BJ (cell line): ENCODE data around the gene PIP. TPM values are rescaled to one million over a fixed set of nuclear protein-coding genes. Genes with fewer than 3 reads are reported as not detected.
"Not testable (repeated sequence)": the region's sequence is repeated elsewhere in the genome, so short reads cannot be mapped to it uniquely, and the experiment has no call there.

ENCODE experiments used
- CTCF ChIA-PET: fragments of 350-600 bp; formaldehyde crosslinking; extraction: SDS; loops from one replicate; lab custom pipeline; 2021; ENCODE audit warnings: antibody characterized with exemption, inconsistent platforms; lab: Yijun Ruan, JAX
- POLR2A ChIA-PET: fragments of 300-600 bp; sonication (Branson Sonifier 250); formaldehyde crosslinking; extraction: SDS; loops from one replicate; lab custom pipeline; 2021; ENCODE audit warnings: antibody characterized with exemption; lab: Charles Lee
- DNase-seq: peaks from one replicate; pipeline ENCODE4 v3.0.0-alpha.2; 2011; ENCODE audit warnings: low read depth
- H3K27me3 ChIP-seq: 2 replicates; pipeline ENCODE4 v1.6.0; 2011; ENCODE audit warnings: low read length; ENCODE audit not compliant: control insufficient read depth, insufficient read depth
- H3K36me3 ChIP-seq: 2 replicates; pipeline ENCODE4 v1.5.1; 2011; ENCODE audit warnings: low read length; ENCODE audit not compliant: control insufficient read depth, insufficient read depth
- H3K4me3 ChIP-seq: 2 replicates; pipeline ENCODE4 v1.5.1; 2011; ENCODE audit warnings: low read depth, mild to moderate bottlenecking, control low read depth, low read length
- polyA plus RNA-seq: library from polyadenylated mRNA; depleted of rRNA; stranded (reverse); fragments of >200 nt; gene quantifications from 2 replicates; pipeline ENCODE4 v1.2.3, GENCODE V29; 2011
- TF ChIP-seq, protein P1 (sequence below): IDR thresholded peaks from 2 replicates; pipeline ENCODE4 v1.5.1; 2011; ENCODE audit warnings: low read depth, mild to moderate bottlenecking, control low read depth, inconsistent platforms, low read length, moderate library complexity; ENCODE audit not compliant: insufficient read depth

Gene PIP
- polyA plus RNA-seq, 1 experiment: not detected

DNA sequence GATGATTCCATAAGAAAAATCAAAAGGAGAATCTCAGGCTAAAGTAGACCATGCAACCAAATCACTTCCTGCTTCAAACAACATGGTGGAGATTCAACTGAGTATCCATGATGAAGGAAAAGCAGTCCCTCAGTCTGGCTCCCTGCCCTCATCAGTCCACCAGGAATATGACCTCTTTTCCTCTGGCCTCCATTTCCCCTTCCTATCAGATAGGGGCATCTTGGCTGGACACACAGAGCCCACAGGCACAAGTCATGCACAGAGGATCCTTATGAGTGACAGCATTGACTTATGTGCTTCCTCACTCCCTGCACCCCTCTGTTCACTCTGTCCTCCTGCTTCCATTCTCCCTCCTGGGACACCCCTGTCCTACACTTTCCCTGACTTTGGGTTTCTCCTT, 16.8 kb downstream of the PIP start:
- Histone ChIP-seq H3K36me3 (no peaks in the 10 kb centered on the region), H3K4me3 (no peak overlapping the region), H3K27me3 (no peaks in the 10 kb centered on the region)
- no peak for DNase-seq
- CTCF ChIA-PET: no interaction called here
- TF ChIP-seq, protein P1, sequence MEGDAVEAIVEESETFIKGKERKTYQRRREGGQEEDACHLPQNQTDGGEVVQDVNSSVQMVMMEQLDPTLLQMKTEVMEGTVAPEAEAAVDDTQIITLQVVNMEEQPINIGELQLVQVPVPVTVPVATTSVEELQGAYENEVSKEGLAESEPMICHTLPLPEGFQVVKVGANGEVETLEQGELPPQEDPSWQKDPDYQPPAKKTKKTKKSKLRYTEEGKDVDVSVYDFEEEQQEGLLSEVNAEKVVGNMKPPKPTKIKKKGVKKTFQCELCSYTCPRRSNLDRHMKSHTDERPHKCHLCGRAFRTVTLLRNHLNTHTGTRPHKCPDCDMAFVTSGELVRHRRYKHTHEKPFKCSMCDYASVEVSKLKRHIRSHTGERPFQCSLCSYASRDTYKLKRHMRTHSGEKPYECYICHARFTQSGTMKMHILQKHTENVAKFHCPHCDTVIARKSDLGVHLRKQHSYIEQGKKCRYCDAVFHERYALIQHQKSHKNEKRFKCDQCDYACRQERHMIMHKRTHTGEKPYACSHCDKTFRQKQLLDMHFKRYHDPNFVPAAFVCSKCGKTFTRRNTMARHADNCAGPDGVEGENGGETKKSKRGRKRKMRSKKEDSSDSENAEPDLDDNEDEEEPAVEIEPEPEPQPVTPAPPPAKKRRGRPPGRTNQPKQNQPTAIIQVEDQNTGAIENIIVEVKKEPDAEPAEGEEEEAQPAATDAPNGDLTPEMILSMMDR: no peak
- POLR2A ChIA-PET: no interaction called here

DNA sequence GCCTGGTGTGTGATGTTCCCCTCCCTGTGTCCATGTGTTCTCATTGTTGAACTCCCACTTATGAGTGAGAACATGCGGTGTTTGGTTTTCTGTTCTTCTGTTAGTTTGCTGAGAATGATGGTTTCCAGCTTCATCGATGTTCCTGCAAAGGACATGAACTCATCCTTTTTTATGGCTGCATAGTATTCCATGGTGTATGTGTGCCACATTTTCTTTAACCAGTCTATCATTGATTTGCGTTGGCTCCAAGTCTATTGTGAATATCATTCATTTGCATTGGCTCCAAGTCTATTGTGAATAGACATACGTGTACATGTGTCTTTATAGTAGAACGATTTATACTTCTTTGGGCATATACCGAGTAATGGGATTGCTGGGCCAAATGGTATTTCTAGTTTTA, 18.8 kb downstream of the PIP start:
- DNase-seq, H3K27me3 ChIP-seq, H3K4me3 ChIP-seq, H3K36me3 ChIP-seq, POLR2A ChIA-PET, CTCF ChIA-PET: not testable (repeated sequence)

DNA sequence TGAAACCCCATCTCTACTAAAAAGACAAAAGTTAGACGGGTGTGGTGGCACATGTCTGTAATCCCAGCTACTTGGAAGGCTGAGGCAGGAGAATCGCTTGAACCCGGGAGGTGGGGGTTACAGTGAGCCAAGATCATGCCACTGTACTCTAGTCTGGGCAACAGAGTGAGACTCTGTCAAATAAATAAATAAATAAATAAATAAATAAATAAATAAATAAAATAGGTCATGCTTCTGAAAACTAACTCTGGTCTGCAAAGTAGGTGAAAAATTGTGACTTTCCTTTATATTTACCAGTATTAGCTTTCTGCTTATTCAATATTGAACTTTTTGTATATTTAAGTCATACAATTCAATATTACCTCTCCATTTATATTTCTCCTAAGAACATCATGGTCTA, 26.7 kb downstream of the PIP start:
- H3K4me3 ChIP-seq, H3K27me3 ChIP-seq, DNase-seq, H3K36me3 ChIP-seq, POLR2A ChIA-PET: not testable (repeated sequence)
- CTCF ChIA-PET: interaction anchor here (0.7 to 1.4 kb wide), 2 partner anchors 21 to 156 kb away, joined by 3 to 5 read pairs; no protein-coding TSS in a partner anchor

DNA sequence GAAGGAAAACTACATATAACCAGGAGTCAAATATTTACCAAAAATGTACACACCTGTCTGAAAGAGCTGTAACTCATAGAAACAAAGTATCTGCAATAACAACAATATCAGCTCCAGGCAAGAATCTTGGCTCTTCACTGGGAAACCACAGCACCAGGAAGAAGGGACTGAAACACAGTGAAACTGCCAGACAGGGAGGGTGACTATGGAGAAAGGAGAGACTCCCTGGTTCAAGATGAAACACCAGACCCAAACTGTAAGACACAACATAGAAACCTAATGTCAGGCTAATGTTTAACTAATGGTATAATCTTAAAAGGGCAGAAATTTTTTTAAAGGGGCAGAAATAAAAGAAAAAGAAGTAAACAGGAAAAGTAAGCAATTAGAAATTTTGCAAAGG, 39.8 kb downstream of the PIP start:
- POLR2A ChIA-PET: no interaction called here
- H3K36me3 ChIP-seq: no peaks in the 10 kb centered on the region
- DNase-seq: no peak
- H3K4me3 ChIP-seq: no peak overlapping the region
- TF ChIP-seq, protein P1: no peak
- no peaks in the 10 kb centered on the region for H3K27me3 ChIP-seq
- CTCF ChIA-PET: interaction anchor here (1.0 to 2.4 kb wide), 3 partner anchors 43 to 166 kb away, joined by 3 to 7 read pairs (median 3); no protein-coding TSS in a partner anchor

DNA sequence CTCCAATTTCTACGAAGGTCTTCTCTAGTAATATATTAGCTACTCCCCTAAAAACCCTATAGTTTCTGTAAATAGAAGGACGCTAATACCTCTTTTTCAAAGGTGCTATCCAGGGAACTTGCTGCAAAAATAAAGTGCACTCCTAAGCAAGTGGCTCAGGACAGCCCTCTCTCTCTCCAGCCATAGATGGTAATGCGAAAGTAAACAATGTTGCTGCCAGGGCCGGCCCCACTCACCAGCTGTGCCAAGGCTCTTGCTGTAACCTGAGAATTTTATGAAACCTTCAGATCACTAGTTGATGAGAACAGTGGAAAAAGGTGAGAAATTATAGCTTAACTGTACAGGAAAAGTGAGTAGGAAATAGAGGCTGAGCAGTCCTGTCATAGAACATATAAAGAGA, 40.5 kb downstream of the PIP start:
- no peak overlapping the region for H3K4me3 ChIP-seq
- H3K27me3 ChIP-seq: no peaks in the 10 kb centered on the region
- ChIA-PET CTCF (interaction anchor here (1.0 to 2.4 kb wide), 3 partner anchors 43 to 167 kb away, joined by 3 to 7 read pairs (median 3); no protein-coding TSS in a partner anchor), POLR2A (no interaction called here)
- TF ChIP-seq, protein P1: no peak
- no peak for DNase-seq
- no peaks in the 10 kb centered on the region for H3K36me3 ChIP-seq

DNA sequence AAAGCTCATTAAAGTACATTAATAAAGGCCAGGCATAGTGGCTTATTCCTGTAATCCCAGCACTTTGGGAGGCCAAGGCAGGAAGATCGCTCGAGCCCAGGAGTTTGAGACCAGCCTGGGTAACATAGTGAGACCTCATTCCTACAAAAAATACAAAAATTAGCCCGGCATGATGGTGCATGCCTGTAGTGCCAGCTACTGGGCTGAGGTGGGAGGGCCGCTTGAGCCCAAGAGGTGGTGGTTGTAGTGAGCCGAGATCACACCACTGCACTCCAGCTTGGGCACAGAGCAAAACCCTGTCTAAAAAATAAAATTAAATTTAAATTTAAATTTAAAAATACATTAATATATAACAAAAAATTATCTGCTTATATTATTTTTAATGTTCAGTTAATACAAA, 44.3 kb downstream of the PIP start:
- H3K27me3 ChIP-seq: no peaks in the 10 kb centered on the region
- no peaks in the 10 kb centered on the region for H3K36me3 ChIP-seq
- no peak for DNase-seq
- ChIA-PET CTCF (interaction anchor here (0.6 to 1.7 kb wide), 2 partner anchors 168 to 282 kb away, joined by 3 read pairs; no protein-coding TSS in a partner anchor), POLR2A (no interaction called here)
- TF ChIP-seq, protein P1: no peak
- H3K4me3 ChIP-seq: no peak overlapping the region
